WI38 (cell line): Measurements from ENCODE around the gene C16orf87.

Experiments used
- H3K4me3 ChIP-seq: 2 replicates; pipeline ENCODE4 v1.5.1; 2011; ENCODE audit warnings: low read depth, mild to moderate bottlenecking, control low read depth, low read length
- TF ChIP-seq, protein P1 (sequence below): IDR thresholded peaks from 2 replicates; pipeline ENCODE4 v1.5.1; 2012; ENCODE audit warnings: low read depth, mild to moderate bottlenecking, control low read depth, low read length

Gene C16orf87

GRCh38 chr16:46808997-46809396 is 22.0 kb downstream of the C16orf87 start:
- TF ChIP-seq, protein P1, sequence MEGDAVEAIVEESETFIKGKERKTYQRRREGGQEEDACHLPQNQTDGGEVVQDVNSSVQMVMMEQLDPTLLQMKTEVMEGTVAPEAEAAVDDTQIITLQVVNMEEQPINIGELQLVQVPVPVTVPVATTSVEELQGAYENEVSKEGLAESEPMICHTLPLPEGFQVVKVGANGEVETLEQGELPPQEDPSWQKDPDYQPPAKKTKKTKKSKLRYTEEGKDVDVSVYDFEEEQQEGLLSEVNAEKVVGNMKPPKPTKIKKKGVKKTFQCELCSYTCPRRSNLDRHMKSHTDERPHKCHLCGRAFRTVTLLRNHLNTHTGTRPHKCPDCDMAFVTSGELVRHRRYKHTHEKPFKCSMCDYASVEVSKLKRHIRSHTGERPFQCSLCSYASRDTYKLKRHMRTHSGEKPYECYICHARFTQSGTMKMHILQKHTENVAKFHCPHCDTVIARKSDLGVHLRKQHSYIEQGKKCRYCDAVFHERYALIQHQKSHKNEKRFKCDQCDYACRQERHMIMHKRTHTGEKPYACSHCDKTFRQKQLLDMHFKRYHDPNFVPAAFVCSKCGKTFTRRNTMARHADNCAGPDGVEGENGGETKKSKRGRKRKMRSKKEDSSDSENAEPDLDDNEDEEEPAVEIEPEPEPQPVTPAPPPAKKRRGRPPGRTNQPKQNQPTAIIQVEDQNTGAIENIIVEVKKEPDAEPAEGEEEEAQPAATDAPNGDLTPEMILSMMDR = no peak
- H3K4me3 ChIP-seq = no peak overlapping the region

DNA sequence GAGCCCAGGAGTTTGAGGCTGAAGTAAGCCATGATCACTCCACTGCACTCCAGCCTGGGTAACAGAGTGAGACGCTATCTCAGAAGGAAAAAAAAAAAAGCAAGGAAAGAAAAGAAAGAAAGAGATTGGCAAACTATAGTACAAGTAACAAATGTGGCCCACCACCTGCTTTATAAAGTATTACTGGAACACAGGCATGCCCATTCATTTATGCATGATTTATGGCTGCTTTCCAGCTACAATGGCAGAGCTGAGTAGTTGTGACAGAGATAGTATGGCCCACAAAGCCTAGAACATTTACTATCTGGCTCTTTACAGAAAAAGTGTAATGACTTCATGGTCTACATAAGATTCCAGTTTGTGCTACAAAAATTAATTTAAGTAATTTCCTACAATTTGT is 23.6 kb downstream of the C16orf87 start:
- no peak overlapping the region for H3K4me3 ChIP-seq
- TF ChIP-seq, protein P1 = no peak

DNA sequence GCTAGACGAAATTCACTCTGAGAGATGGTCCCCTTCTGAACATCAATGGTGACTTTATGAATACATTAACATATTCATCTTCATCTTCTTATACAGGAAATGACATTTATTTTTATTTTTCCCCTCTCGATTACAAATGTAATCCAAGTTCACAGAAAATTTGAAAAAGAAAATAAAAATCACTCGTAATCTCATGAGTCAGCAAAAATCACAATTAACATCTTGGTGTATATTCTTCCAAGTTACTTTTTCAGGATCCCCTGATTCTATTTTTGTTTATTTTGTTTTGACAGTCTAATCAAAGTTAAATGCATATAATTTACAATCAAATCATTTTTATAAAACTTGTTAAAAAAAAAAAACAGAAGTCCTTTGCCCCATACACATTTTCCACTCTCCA is 27.6 kb downstream of the C16orf87 start:
- TF ChIP-seq, protein P1 = no peak
- no peak overlapping the region for H3K4me3 ChIP-seq

DNA sequence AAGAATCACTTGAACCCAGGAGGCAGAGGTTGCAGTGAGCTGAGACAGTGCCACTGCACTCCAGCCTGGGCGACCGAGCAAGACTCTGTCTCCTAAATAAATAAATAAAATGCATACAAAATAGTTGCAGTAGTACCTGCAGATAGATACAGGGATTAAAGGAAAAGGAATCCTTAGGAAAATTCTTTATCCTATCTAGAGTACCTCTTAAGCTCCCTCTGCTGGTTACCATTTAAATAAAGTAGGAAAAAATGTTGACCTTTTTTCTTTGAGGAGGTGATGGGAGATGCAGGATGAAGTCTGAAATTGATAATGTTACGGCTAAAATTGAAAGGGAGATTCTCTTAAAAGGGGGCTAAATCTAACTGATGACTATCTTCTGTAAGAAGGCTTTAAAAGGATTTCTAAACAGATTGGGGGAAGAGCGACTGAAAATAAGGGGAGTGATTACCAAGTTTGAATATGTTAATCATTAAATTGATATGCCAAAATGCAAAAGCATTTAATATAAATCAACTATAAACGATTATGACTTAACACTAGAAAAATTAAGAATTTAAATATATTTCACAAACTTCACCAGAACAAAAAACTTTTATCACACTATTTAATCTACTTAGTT is 29.4 kb downstream of the C16orf87 start:
- TF ChIP-seq, protein P1 = peak; percentile 5; the same call in 1 of the 2 replicates
- H3K4me3 ChIP-seq = no peak overlapping the region

GRCh38 chr16:46800494-46800893 is 30.5 kb downstream of the C16orf87 start:
- TF ChIP-seq, protein P1 = no peak
- H3K4me3 ChIP-seq = no peak overlapping the region

DNA sequence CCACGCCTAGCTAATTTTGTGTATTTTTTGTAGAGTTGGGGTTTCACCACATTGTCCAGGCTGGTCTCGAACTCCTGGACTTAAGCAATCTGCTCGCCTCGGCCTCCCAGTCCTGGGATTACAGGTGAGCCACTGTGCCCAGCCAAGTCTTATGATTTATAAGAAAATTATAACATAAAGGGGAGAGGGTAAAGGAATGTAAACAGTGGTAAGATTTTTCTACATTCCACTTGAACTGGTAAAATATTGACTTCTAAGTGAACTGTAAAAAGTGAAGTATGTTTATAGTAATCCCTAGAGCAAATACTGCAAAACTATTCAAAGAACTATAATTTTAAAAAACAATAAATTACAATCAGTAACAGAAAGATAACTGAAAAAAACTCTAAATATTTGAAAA is 33.5 kb downstream of the C16orf87 start:
- H3K4me3 ChIP-seq = no peak overlapping the region
- TF ChIP-seq, protein P1 = no peak

DNA sequence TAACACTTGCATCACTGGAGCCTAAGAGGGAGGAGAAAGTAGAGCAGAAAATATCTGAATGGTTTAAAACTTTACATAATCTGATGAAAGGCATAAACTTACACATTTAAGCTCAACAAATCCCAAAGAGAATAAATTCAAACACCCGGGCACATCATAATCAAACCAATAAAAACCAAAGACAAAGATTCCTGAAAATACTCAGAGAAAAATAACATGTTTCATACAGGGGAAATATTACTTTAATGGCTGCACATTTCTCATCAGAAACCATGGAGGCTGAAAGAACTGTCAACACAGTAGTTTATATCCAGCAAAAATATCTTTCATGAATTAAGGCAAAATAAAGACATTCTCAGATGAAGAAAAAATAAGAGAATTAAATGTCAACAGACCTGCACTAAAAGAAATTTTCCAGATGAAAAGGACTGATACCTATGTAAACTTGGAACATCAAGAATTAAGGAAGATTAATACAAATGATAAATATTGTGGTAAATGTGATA is 34.2 kb downstream of the C16orf87 start:
- TF ChIP-seq, protein P1 = no peak
- no peak overlapping the region for H3K4me3 ChIP-seq
